Breast epithelium (tissue), 4 donors: ENCODE data around the gene HIGD1B. TPM values are rescaled to one million over a fixed set of nuclear protein-coding genes. Genes with fewer than 3 reads are reported as not detected.
A peak's percentile ranks its signal among the peaks of the same experiment; 100 is the strongest.

ENCODE experiments used
- DNase-seq, 2 donors: peaks; one replicate each; pipeline ENCODE4 v3.0.0-alpha.2; 2019; ENCODE audit warnings: low spot score in 2 of 2
- H3K27ac ChIP-seq, 2 donors: fragments of 200-600 bp; sonication (generic) in 1 of 2; one replicate each; pipeline ENCODE4 v1.5.1; 2016 to 2019; ENCODE audit warnings: mild to moderate bottlenecking in 1 of 2
- H3K27me3 ChIP-seq, 2 donors: fragments of 200-600 bp; sonication (generic) in 1 of 2; one replicate each; pipeline versions ENCODE4 v1.5.1 to v1.6.0; 2017 to 2019; ENCODE audit warnings: control low read depth in 1 of 2, mild to moderate bottlenecking in 1 of 2
- H3K36me3 ChIP-seq: fragments of 200-600 bp; one replicate; pipeline ENCODE4 v1.5.1; 2019
- H3K4me1 ChIP-seq, 2 donors: fragments of 200-600 bp; sonication (generic); one replicate each; pipeline ENCODE4 v1.5.1; 2016 to 2019; ENCODE audit warnings: control low read depth in 1 of 2
- H3K4me3 ChIP-seq, 3 donors: fragments of 200-600 bp; sonication (generic); 1 replicate in 2 of 3; 2 replicates in 1 of 3; pipeline ENCODE4 v1.5.1; 2016 to 2019; ENCODE audit warnings: mild to moderate bottlenecking in 3 of 3, moderate library complexity in 2 of 3
- H3K9me3 ChIP-seq, 2 donors: fragments of 200-600 bp; sonication (generic) in 1 of 2; one replicate each; pipeline ENCODE4 v1.5.1; 2016 to 2019; ENCODE audit warnings: control low read depth in 1 of 2
- POLR2A ChIP-seq: fragments of 450-650 bp; IDR thresholded peaks from one replicate; pipeline ENCODE4 v1.6.1; 2016; ENCODE audit warnings: antibody characterized with exemption, mild to moderate bottlenecking, moderate library complexity
- POLR2AphosphoS5 ChIP-seq, 3 donors: sonication (generic); formaldehyde crosslinking; IDR thresholded peaks; one replicate each; pipeline ENCODE4 v1.6.1; 2017; ENCODE audit warnings: antibody characterized with exemption in 3 of 3
- intact Hi-C: fragments of 100-400 bp; cut with DNase I; formaldehyde crosslinking; loops from one replicate; pipeline ENCODE4 v1.15.1; 2023; ENCODE audit warnings: low total_unique reads
- total RNA-seq, 3 donors: library from RNA; depleted of rRNA; stranded (reverse); fragments of >200 nt; gene quantifications; one replicate each; pipeline ENCODE4 v1.1.0, GENCODE V29; 2016
- TF ChIP-seq, protein P1 (sequence below), 3 donors: fragments of 450-650 bp; IDR thresholded peaks; one replicate each; pipeline ENCODE4 v1.5.1; 2016 to 2017; ENCODE audit warnings: antibody characterized with exemption in 3 of 3, mild to moderate bottlenecking in 3 of 3, moderate library complexity in 3 of 3

The HIGD1B gene
- 1 to 10 TPM in 1 of 3 donors, under 1 TPM in 1, not detected in 1; 0.98 to 1.0 TPM for total RNA-seq

DNA sequence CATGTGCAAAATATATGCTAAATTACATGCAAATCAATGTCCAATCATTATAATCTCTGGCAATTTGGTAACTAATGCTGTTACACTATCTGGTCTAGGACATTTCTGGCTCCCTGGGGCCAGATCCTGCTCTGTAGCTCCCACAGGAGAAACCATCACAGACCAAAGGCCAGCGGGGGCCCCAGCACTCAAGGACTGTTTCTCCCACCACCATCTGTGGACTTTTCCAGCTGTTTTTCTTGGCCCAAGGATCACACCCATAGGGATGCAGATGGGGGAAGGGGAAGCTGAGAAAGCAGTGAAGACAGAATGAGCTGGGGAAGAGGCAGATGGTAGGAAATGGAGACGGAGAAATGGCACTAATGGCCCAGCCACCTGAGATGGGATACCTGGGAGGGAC is at the start of gene HIGD1B:
HIGD1B (plus strand) TSS at position 298 of the 400 bp plus-strand sequence. CDS start 270 bp downstream, outside the sequence.
- no peaks in the 10 kb centered on the region for H3K9me3 ChIP-seq
- DNase-seq, result no peak
- peak within 1 kb of the TSS in 1 of 2 donors; percentile 25 for H3K27ac ChIP-seq
- no peaks in the 10 kb centered on the region for H3K4me1 ChIP-seq
- TF ChIP-seq, protein P1, sequence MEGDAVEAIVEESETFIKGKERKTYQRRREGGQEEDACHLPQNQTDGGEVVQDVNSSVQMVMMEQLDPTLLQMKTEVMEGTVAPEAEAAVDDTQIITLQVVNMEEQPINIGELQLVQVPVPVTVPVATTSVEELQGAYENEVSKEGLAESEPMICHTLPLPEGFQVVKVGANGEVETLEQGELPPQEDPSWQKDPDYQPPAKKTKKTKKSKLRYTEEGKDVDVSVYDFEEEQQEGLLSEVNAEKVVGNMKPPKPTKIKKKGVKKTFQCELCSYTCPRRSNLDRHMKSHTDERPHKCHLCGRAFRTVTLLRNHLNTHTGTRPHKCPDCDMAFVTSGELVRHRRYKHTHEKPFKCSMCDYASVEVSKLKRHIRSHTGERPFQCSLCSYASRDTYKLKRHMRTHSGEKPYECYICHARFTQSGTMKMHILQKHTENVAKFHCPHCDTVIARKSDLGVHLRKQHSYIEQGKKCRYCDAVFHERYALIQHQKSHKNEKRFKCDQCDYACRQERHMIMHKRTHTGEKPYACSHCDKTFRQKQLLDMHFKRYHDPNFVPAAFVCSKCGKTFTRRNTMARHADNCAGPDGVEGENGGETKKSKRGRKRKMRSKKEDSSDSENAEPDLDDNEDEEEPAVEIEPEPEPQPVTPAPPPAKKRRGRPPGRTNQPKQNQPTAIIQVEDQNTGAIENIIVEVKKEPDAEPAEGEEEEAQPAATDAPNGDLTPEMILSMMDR (IDR thresholded peaks at IDR 0.05), result no peak
- TF ChIP-seq POLR2A (no peak), POLR2AphosphoS5 (IDR thresholded peaks at IDR 0.05) (no peak)
- no peaks in the 10 kb centered on the region for H3K36me3 ChIP-seq
- intact Hi-C loops, result no loop called here
- no peak within 1 kb of the TSS for H3K4me3 ChIP-seq
- H3K27me3 ChIP-seq, result no peaks in the 10 kb centered on the region

DNA sequence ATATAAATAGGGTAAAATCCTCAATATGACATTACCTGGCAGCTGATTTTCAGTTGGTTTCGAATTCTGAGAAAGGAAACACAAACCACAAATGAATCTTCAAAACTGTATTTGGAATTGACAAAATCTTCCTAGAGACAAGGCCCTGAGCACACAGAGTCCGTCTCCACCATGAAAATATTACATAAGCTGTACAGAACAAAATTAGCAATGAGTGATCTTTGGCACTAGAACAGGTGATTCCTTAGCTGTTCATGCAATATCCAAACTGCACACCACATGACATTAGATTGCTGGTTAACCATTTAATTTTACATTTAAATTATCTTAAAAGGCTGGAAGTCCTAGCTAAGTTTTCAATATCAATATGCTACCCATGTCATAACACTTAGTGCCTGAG is 49.3 kb upstream of the HIGD1B start:
- DNase-seq, result no peak
- no peak overlapping the region for H3K4me3 ChIP-seq
- H3K27me3 ChIP-seq, result no peaks in the 10 kb centered on the region
- H3K27ac ChIP-seq, result no peak overlapping the region
- H3K4me1 ChIP-seq, result no peaks in the 10 kb centered on the region
- intact Hi-C loops, result no loop called here
- TF ChIP-seq POLR2A (no peak), POLR2AphosphoS5 (IDR thresholded peaks at IDR 0.05) (no peak)
- TF ChIP-seq, protein P1 (IDR thresholded peaks at IDR 0.05), result no peak
- H3K9me3 ChIP-seq, result no peaks in the 10 kb centered on the region
- no peaks in the 10 kb centered on the region for H3K36me3 ChIP-seq

DNA sequence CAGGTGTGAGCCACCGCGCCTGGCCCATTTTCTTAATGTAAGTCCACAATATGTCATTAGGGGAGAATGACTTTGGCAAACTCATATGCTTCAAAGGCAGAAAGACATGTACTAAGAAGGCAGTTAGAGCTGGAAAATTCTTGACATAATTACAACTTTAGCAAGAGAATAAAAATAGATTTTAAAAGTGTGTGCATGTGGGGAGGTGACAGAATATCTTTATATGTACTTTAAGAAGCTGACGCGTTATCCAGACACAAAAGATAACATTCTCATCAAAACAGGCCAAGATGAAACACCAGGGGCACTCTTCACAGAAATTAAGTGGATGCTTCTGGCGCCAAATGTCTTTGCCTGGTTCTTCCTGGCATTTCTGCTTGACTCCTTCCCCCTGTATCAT is 45.8 kb upstream of the HIGD1B start:
- DNase-seq, result no peak
- TF ChIP-seq POLR2AphosphoS5 (IDR thresholded peaks at IDR 0.05), result no peak
- TF ChIP-seq POLR2A, result no peak
- TF ChIP-seq, protein P1 (IDR thresholded peaks at IDR 0.05), result no peak
- no peak overlapping the region for H3K4me3 ChIP-seq
- H3K27ac ChIP-seq, result no peak overlapping the region
- H3K9me3 ChIP-seq, result no peaks in the 10 kb centered on the region
- no peaks in the 10 kb centered on the region for H3K27me3 ChIP-seq
- no peaks in the 10 kb centered on the region for H3K4me1 ChIP-seq
- H3K36me3 ChIP-seq, result no peaks in the 10 kb centered on the region
- intact Hi-C loops, result no loop called here

DNA sequence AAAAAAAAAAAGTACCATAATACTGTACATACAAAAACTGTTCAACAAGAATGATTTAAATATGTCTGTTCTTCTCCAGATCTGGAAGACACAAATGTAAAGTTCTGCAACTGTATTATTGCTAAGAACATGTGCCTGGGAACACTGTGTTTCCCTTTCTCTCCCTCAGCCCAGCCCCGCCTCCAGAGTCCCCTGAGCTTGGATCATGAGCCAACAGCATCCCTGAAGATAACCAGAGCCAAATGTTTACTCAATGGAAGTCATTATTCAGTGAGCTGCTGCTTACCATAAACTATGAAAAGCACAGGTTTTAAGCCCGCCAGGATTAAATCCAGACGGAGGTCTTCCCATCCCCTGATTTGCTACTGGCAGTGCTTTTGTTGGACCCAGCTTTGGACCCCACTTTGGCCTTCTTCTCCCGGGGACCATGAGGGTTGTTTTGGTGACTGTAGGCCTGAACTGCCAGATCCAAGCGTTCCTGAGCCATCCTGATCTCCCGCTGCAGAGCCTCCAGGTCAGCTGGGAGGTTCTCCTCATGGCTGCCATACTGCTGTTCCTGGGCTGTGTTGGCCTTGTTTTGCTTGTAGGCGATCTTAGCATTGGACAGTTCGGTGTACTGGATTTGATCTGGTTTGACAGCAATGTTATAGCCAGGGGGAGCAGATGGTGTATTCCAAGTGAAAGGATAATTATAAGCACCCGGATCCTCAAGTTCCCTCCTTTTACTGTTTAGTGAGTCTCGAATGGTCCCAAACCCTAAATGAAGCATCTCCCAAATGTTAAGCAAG is 43.2 kb upstream of the HIGD1B start:
- H3K9me3 ChIP-seq, result no peaks in the 10 kb centered on the region
- no peaks in the 10 kb centered on the region for H3K27me3 ChIP-seq
- H3K27ac ChIP-seq, result no peak overlapping the region
- TF ChIP-seq POLR2A (no peak), POLR2AphosphoS5 (IDR thresholded peaks at IDR 0.05) (no peak)
- TF ChIP-seq, protein P1 (IDR thresholded peaks at IDR 0.05), result no peak
- H3K4me1 ChIP-seq, result no peaks in the 10 kb centered on the region
- intact Hi-C loops, result no loop called here
- DNase-seq, result no peak
- H3K36me3 ChIP-seq, result no peaks in the 10 kb centered on the region
- no peak overlapping the region for H3K4me3 ChIP-seq

DNA sequence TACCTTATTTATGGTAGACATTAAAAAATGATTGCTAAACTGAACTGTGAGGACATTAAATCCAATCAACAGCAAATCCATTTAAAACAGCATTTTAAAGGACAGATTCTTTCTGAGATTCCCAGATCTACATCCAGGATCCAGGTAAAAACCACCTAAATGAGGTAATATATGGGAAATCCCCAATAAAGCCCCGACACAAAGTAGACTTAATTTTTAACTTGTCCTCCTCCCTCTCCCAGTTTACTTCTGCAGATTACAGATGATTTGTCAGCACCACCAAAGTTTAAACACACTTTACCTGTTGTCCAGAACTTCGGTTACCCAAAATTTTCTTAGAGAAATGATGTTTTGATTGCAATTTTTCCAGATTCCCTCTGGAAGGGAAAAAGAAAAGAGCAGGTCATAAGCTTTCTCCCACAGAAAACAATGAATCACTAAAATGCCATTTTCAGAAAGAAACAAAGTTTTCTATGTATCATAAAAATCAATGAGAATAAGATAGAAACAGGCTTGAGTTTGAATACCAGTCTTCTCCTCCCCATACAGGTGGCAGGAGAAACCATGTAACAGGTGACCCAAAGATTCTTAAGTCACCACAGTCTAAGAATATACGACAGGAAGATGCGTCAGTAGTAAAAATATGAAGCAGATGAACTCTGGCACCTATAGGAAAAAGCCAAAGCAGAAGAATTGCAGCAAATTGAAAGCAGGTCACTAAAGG is 40.4 kb upstream of the HIGD1B start:
- no peaks in the 10 kb centered on the region for H3K36me3 ChIP-seq
- no peaks in the 10 kb centered on the region for H3K4me1 ChIP-seq
- H3K4me3 ChIP-seq, result no peak overlapping the region
- intact Hi-C loops, result no loop called here
- H3K27me3 ChIP-seq, result no peaks in the 10 kb centered on the region
- no peak overlapping the region for H3K27ac ChIP-seq
- no peak for TF ChIP-seq POLR2A
- TF ChIP-seq POLR2AphosphoS5 (IDR thresholded peaks at IDR 0.05), result no peak
- TF ChIP-seq, protein P1 (IDR thresholded peaks at IDR 0.05), result no peak
- DNase-seq, result no peak
- no peaks in the 10 kb centered on the region for H3K9me3 ChIP-seq
